Fibroblast of villous mesenchyme (primary cell): ENCODE data around the gene MT1B. TPM values are rescaled to one million over a fixed set of nuclear protein-coding genes. Genes with fewer than 3 reads are reported as not detected.
A peak's percentile ranks its signal among the peaks of the same experiment; 100 is the strongest.
"Not testable (repeated sequence)": the region's sequence is repeated elsewhere in the genome, so short reads cannot be mapped to it uniquely, and the experiment has no call there.

Experiments
- DNase-seq: peaks from one replicate; pipeline ENCODE4 v3.0.0-alpha.2; 2010; ENCODE audit warnings: low read depth
- H3K4me3 ChIP-seq: 2 replicates; pipeline ENCODE4 v1.5.1; 2011; ENCODE audit warnings: low read depth, mild to moderate bottlenecking, low read length
- CTCF ChIP-seq: IDR thresholded peaks from 2 replicates; pipeline ENCODE4 v1.5.1; 2012; ENCODE audit warnings: low read depth, mild to moderate bottlenecking, low read length; ENCODE audit not compliant: insufficient read depth
- total RNA-seq: library from RNA; depleted of rRNA; stranded (reverse); fragments of >200 nt; gene quantifications from 2 replicates; pipeline ENCODE4 v1.2.3, GENCODE V29; 2012

The MT1B gene
- total RNA-seq, 1 donor: not detected

DNA sequence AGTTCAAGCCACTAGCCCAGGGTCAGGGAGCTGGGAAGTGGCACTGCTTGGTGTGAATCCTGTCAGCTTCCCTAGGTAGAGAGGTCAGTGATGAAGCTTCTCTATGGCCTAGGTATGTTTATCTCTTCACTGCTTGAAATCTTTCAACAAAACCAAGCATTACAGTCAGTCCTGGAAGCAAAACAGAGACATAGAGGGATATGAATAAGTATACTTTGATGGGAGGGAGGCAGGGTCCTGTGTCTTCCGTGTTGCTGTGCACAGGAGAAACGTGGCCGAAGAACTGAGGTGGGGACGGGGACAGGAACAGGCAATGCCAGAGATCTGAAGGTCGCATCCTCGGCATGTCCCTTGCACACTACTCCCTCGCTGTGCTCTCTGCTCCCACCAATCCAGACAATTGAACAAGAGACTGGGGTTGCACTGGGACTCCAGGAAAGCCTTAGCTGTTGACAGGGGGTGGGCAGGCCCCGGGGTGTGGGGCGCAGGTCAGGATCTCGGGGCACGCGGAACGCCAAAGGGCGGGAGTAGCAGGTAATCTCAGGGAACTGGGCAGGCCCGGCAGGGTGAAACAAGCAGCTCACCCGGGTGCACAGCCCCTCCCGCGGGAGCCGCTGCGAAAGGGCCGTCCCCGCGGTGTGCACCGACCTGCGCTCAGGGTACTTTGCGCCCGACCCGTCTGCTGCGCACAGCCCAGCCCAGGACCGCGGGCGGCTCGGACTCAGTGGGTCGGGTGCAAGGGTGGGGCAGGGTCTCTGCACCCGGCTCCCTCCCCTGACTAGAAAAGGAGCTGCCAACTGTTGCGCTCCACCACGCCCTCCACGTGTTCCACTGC is 17.5 kb downstream of the MT1B start, which contains the start of gene MT1H:
MT1H (plus strand) TSS at position 810 of the 835 bp plus-strand sequence. CDS start 71 bp downstream, outside the sequence.
- no peak within 1 kb of the TSS for H3K4me3 ChIP-seq
- no peak for TF ChIP-seq CTCF
- DNase-seq: no peak

DNA sequence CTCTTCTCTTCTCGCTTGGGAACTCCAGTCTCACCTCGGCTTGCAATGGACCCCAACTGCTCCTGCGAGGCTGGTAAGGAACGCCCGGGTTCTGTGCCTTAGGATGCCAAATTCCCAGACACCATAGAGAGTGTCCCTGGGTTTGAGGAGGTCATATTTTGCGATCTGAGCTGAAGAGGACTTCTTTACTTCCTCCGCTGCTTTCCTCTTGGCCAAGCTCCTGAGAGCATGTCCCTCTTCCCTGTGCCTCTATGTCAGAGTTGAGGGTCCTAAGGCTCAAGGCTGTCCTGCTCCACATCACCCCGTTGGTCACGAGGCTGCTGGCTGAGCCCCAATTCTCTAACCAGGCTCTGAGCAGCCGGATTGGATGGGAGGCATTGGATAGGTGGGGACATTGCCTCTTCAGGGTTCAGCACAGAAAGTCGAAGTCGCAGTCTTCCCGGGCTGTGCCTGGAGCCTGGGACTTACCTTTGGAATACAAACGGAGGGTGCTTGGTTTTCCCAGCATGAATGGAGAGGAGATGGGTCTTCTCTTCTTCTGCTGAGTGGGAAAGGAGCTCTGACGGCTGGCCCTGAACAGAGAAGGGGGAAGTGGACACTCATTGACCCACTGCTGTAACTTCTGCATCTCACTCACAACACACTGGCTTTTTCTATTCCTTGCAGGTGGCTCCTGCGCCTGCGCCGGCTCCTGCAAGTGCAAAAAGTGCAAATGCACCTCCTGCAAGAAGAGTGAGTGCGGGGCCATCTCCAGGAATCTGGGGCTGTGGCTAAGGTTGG is 18.3 kb downstream of the MT1B start:
- DNase-seq: no peak
- no peak overlapping the region for H3K4me3 ChIP-seq
- no peak for TF ChIP-seq CTCF

DNA sequence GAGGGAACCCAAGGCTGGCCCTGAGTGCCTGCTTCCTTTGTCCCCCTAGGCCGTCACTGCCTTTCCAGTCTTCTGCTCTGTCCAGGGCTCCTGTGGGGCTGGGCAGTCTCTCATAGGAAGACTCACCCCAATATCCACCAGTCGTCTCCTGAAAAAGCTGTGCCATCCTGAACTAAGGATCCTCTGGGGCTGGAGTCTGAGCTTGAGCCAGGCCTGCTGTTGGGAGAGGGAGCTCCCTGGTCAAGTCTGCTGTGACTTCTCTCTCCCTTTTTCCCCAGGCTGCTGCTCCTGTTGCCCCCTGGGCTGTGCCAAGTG is 18.9 kb downstream of the MT1B start:
- TF ChIP-seq CTCF: no peak
- H3K4me3 ChIP-seq: no peak overlapping the region

GRCh38 chr16:56671691-56672090 is 20.0 kb downstream of the MT1B start:
- not testable (repeated sequence) for H3K4me3 ChIP-seq, DNase-seq

More for the DNA sequence above, 18.9 kb downstream of the MT1B start:
- no peak for DNase-seq

DNA sequence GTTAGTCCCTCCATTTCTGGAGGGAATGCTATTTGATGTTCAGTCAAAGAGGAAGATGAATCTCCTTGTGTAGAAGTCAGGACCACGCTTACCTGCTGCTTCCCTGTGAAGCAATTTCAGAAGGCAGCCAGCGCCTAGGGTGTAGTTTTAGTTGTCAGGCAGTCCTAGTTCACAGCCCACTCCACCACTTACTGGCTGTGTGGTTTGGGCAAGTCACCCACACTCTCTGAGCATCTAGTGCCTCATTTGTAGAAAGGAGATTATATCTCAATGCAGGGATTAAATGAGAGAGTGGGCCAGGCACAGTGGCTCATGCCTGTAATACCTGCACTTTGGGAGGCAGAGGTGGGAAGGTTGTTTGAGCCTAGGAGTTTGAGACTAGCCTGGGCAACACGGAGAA is 20.5 kb downstream of the MT1B start:
- DNase-seq, H3K4me3 ChIP-seq: not testable (repeated sequence)

DNA sequence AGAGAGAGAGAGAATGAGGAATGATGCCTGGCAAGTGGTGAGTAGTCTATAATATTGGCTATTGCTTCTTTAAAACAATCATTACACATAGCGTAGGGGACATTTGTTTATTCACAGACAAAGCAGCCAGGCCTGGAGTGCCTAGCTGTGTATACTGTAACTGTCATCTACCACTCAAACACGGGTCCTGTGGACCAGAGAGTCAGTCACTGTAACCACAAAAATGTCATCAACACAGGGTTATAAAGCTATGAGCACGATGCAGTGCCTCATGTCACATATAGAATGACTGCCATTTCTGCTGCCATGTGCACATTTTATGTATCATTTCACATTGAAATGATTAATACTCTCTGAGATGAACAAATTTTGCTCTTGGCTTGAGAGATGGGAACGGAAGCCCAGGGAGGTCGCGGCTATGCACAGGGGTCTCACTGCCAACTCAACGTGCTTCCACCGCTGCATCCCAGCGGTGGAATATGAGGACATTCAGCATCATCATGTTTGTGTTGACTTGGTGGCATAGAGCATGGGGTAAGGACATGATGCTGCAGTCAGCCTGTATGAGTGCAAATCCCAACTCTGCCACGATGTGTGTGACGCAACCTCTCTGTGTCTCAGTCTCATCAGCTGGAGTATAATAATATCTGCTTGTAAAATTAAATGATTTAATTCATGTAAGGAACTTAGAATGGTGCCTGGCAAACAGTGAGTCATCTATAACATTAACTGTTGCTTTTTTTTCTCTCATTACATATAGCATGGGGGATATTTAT is 21.3 kb downstream of the MT1B start:
- no peak for TF ChIP-seq CTCF
- no peak overlapping the region for H3K4me3 ChIP-seq
- DNase-seq: no peak

GRCh38 chr16:56673921-56674320 is 22.2 kb downstream of the MT1B start:
- no peak overlapping the region for H3K4me3 ChIP-seq
- TF ChIP-seq CTCF: peak; percentile 62
- DNase-seq: peak; percentile 33

GRCh38 chr16:56674570-56674969 is 22.9 kb downstream of the MT1B start:
- not testable (repeated sequence) for DNase-seq, H3K4me3 ChIP-seq
